Heart left ventricle (tissue), 16 donors: ENCODE results near the gene EIF3I. TPM values are rescaled to one million over a fixed set of nuclear protein-coding genes. Genes with fewer than 3 reads are reported as not detected.
"Not testable (repeated sequence)": the region's sequence is repeated elsewhere in the genome, so short reads cannot be mapped to it uniquely, and the experiment has no call there.

ENCODE experiments used
- ATAC-seq, 4 donors: fragments of 200-7000 bp; cut with Tn5 transposase; one replicate each; pipeline ENCODE4 v1.9.1; 2020 to 2022; ENCODE audit warnings: moderate library complexity in 4 of 4, mild to moderate bottlenecking in 3 of 4, moderate number of reproducible peaks in 1 of 4
- DNase-seq, 5 donors: peaks; one replicate each; pipeline ENCODE4 v3.0.0-alpha.2; 2020
- H3K27ac ChIP-seq, 12 donors: fragments of 200-600 bp; sonication (generic) in 4 of 12; one replicate each; pipeline versions ENCODE4 v1.5.0 to v1.8.0; 2016 to 2022; ENCODE audit warnings: mild to moderate bottlenecking in 2 of 12
- H3K27me3 ChIP-seq, 9 donors: fragments of 200-600 bp; sonication (generic) in 2 of 9; one replicate each; pipeline versions ENCODE4 v1.5.1 to v1.8.0; 2016 to 2022; ENCODE audit warnings: mild to moderate bottlenecking in 3 of 9
- H3K36me3 ChIP-seq, 9 donors: fragments of 200-600 bp; sonication (generic) in 2 of 9; one replicate each; pipeline versions ENCODE4 v1.5.0 to v1.8.0; 2018 to 2022; ENCODE audit warnings: mild to moderate bottlenecking in 2 of 9
- H3K4me1 ChIP-seq, 12 donors: fragments of 200-600 bp; sonication (generic) in 4 of 12; one replicate each; pipeline versions ENCODE4 v1.5.0 to v1.8.0; 2016 to 2022; ENCODE audit warnings: mild to moderate bottlenecking in 3 of 12
- H3K4me3 ChIP-seq, 12 donors: fragments of 200-600 bp; sonication (generic) in 4 of 12; one replicate each; pipeline versions ENCODE4 v1.5.0 to v1.8.0; 2017 to 2022; ENCODE audit warnings: mild to moderate bottlenecking in 9 of 12, moderate library complexity in 4 of 12
- H3K9me3 ChIP-seq, 12 donors: fragments of 200-600 bp; sonication (generic) in 4 of 12; one replicate each; pipeline versions ENCODE4 v1.5.0 to v1.8.0; 2016 to 2022; ENCODE audit warnings: mild to moderate bottlenecking in 1 of 12
- POLR2A ChIP-seq, 2 donors: fragments of 450-650 bp; IDR thresholded peaks; one replicate each; pipeline ENCODE4 v1.6.1; 2017; ENCODE audit warnings: antibody characterized with exemption in 2 of 2, mild to moderate bottlenecking in 2 of 2, moderate library complexity in 2 of 2
- WGBS, 4 donors: extraction: QIAGEN DNeasy Blood & Tissue Kit in 2 of 4; methylation state at CpG; one replicate each; pipeline versions ENCODE4 v1.1.5 to v1.1.7; 2013 to 2018; 5-methylcytosine and 5-hydroxymethylcytosine counted together
- intact Hi-C, 10 donors: fragments of 100-400 bp; cut with DNase I; formaldehyde crosslinking; loops; one replicate each; pipeline versions ENCODE4 v1.11.1 to v1.14.2; 2022
- polyA plus RNA-seq, 2 donors: library from polyadenylated mRNA; stranded (reverse); fragments of 200-250 nt; gene quantifications; one replicate each; pipeline ENCODE4 v1.2.3, GENCODE V29; 2013
- total RNA-seq, 9 donors: library from RNA; depleted of rRNA in 2 of 9; stranded (reverse); fragments of >200 nt in 2 of 9; fragmentation: NEBNext Ultra II Directional in 3 of 9; extraction: Animal tissue kit (Norgen Biotek cat#: 25700) in 3 of 9; gene quantifications; one replicate each; pipeline versions ENCODE4 v1.1.0 to v1.2.4, GENCODE V29; 2016 to 2023
- TF ChIP-seq, protein P1 (sequence below), 12 donors: fragments of 200-600 bp; sonication (generic) in 4 of 12; IDR thresholded peaks; one replicate each; pipeline versions ENCODE4 v1.5.0 to v1.8.0; 2018 to 2022; ENCODE audit warnings: antibody characterized with exemption in 12 of 12, mild to moderate bottlenecking in 5 of 12
- donor health status: ischemic (EF 13 %, LVEDD 7.1; RV severe dilation, severe dysfunction).
- donor health status: healthy with polysubstance abuse.
- donor health status: DM: no; HTN: yes; CAD: no.
- donor health status: DM: no; HTN: no; CAD: no.
- donor health status: ischemic (EF 25% LVEDD 6.9; RV normal size, moderate dysfunction).
- donor health status: ischemic (EF 25% LVEDD 5.7; RV mildly dilated, moderate dysfunction).
- donor health status: healthy.
- donor health status: DM: yes; HTN: yes; CAD: no.
- donor health status: ischemic (EF 35%, LVEDD 5.7; RV mildly dilated, moderate dysfunction).
- donor health status: nonischemic (EF 11% LVEDD 7.7; RV severe dilation, severe dysfunction).
- donor health status: DM: yes; HTN: yes; CAD: no.
- donor health status: PGD.
- donor health status: ischemic (EF 29% LVEDD 5.4; RV normal size, mild dysfunction).
- donor health status: nonischemic (EF 23%, LVEDD 6.1; RV moderate dilation, normal function).

EIF3I gene
- total and polyA plus RNA-seq, 11 donors = 94.8 to 388 (median 122) TPM

DNA sequence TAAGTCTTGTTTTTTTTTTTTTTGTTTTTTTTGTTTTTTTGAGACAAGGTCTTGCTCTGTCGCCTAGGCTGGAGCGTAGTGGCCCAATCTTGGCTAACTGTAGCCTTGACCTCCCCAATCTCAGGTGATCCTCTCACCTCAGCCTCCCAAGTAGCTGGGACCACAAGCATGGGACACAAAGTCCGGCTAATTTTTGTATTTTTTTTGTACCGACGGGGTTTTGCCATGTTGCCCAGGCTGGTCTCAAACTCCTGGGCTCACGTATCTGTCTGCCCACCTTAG, 35.0 kb downstream of the EIF3I start:
- Histone ChIP-seq H3K27me3 (no peaks in the 10 kb centered on the region), H3K36me3 (no peaks in the 10 kb centered on the region), H3K4me1 (peaks cover 0 to 13% (median 7%) of the 10 kb centered on the region in 12 donors), H3K4me3 (no peak overlapping the region), H3K27ac (no peak overlapping the region), H3K9me3 (no peaks in the 10 kb centered on the region)
- DNase-seq (no peak), ATAC-seq (no peak)
- TF ChIP-seq, protein P1, sequence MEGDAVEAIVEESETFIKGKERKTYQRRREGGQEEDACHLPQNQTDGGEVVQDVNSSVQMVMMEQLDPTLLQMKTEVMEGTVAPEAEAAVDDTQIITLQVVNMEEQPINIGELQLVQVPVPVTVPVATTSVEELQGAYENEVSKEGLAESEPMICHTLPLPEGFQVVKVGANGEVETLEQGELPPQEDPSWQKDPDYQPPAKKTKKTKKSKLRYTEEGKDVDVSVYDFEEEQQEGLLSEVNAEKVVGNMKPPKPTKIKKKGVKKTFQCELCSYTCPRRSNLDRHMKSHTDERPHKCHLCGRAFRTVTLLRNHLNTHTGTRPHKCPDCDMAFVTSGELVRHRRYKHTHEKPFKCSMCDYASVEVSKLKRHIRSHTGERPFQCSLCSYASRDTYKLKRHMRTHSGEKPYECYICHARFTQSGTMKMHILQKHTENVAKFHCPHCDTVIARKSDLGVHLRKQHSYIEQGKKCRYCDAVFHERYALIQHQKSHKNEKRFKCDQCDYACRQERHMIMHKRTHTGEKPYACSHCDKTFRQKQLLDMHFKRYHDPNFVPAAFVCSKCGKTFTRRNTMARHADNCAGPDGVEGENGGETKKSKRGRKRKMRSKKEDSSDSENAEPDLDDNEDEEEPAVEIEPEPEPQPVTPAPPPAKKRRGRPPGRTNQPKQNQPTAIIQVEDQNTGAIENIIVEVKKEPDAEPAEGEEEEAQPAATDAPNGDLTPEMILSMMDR (IDR thresholded peaks at IDR 0.05) = no peak
- no peak for TF ChIP-seq POLR2A (IDR thresholded peaks at IDR 0.05)
- 93 to 97% (median 94%) methylated on average over 6 of the region's 6 CpGs for WGBS, 4 donors
- intact Hi-C loops = no loop called here

DNA sequence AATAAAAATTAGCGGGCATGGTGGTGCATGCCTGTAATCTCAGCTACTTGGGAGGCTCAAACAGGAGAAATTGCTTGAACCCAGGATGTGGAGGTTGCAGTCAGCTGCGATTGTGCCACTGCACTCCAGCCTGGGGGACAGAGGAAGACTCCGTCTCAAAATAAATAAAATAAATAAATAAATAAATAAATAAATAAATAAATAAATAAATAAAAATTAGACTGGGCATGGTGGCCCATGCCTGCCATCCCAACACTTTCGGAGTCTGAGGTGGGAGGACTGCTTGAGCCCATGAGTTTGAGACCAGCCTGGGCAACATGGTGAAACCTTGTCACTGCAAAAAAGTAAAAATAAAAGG, 41.0 kb downstream of the EIF3I start:
- DNase-seq, H3K4me3 ChIP-seq, intact Hi-C loops, H3K9me3 ChIP-seq, H3K27ac ChIP-seq, H3K4me1 ChIP-seq, H3K36me3 ChIP-seq, ATAC-seq, H3K27me3 ChIP-seq: not testable (repeated sequence)
- 95 to 99% (median 96%) methylated on average over 4 of the region's 4 CpGs for WGBS, 4 donors

DNA sequence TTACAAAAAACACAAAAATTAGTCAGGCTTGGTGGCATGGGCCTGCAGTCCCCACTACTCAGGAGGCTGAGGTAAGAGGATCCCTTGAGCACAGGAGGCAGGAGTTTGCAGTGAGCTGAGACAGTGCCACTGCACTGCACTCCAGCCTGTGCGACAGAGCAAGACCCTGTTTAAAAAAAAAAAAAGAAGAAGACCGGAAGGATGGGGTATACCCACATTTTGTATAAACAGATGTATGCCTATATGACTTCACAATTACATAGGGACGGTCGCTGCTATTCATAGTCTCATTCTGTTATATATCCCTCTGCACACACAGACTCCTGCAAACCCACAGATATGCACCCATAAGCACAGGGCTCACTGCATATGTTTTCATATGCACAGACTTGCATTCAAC, 41.5 kb downstream of the EIF3I start:
- no peaks in the 10 kb centered on the region for H3K9me3 ChIP-seq
- WGBS, 4 donors = 89 to 94% (median 92%) methylated on average over 4 of the region's 4 CpGs
- TF ChIP-seq, protein P1 (IDR thresholded peaks at IDR 0.05) = no peak
- TF ChIP-seq POLR2A (IDR thresholded peaks at IDR 0.05) = no peak
- H3K27ac ChIP-seq = no peak overlapping the region
- no peaks in the 10 kb centered on the region for H3K27me3 ChIP-seq
- H3K4me3 ChIP-seq = no peak overlapping the region
- no peaks in the 10 kb centered on the region for H3K36me3 ChIP-seq
- intact Hi-C loops = no loop called here
- DNase-seq = no peak
- no peak for ATAC-seq
- peaks cover 0 to 4% (median 0%) of the 10 kb centered on the region in 12 donors for H3K4me1 ChIP-seq

DNA sequence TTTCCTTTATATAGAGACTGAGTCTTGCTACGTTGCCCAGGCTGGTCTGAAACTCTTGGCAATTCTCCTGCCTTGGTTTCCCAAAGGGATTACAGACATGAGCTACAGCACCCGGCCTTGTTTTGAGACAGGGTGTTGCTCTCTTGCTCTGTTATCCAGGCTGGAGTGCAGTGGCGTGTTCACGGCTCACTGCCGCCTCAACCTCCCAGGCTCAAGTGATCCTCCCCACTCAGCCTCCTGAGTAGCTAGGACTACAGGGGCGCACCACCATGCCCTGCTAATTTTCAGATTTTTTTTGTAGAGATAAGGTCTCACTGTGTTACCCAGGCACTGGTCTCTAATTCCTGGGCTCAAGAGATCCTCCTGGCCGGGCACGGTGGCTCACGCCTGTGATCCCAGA, 43.6 kb downstream of the EIF3I start:
- WGBS, 4 donors = 92 to 97% (median 95%) methylated on average over 9 of the region's 9 CpGs
- no peaks in the 10 kb centered on the region for H3K27me3 ChIP-seq
- H3K4me1 ChIP-seq = peaks cover 0 to 4% (median 0%) of the 10 kb centered on the region in 12 donors
- TF ChIP-seq, protein P1 (IDR thresholded peaks at IDR 0.05) = no peak
- TF ChIP-seq POLR2A (IDR thresholded peaks at IDR 0.05) = no peak
- DNase-seq = no peak
- H3K4me3 ChIP-seq = no peak overlapping the region
- no peaks in the 10 kb centered on the region for H3K36me3 ChIP-seq
- H3K27ac ChIP-seq = no peak overlapping the region
- no peak for ATAC-seq
- intact Hi-C loops = no loop called here
- H3K9me3 ChIP-seq = no peaks in the 10 kb centered on the region

DNA sequence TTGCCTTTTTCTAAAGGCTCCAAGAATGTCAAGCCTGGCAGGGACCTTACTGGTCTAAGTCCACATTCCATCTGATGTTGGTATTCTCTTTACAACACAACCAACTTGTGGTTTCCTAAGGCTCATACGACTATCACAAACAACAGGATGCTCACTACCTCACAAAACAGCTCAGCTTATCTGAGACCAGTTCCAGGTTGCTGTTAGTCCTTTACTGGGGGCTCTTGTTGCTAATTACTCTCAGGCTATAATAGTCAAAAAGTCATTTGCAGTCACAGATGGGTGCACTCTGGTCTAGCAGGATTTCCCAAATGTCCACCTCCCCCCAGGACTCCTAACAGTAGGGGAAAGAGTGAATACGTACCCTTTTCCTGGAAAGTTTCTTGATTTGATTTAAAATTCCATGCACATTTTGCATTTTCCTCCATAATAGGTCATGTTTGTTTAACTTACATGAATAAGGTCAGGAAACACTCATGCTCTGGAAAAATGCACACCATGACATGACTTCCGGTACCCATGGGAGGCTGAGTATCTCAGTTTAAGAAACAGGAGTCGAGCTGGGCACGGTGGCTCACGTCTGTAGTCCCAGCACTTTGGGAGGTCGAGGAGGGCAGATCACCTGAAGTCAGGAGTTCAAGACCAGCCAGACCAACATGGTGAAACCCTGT, 44.8 kb downstream of the EIF3I start:
- Histone ChIP-seq H3K27ac (no peak overlapping the region), H3K36me3 (no peaks in the 10 kb centered on the region), H3K9me3 (no peaks in the 10 kb centered on the region), H3K27me3 (no peaks in the 10 kb centered on the region), H3K4me1 (peaks cover 0 to 4% (median 0%) of the 10 kb centered on the region in 12 donors), H3K4me3 (no peak overlapping the region)
- DNase-seq (no peak), ATAC-seq (no peak)
- intact Hi-C loops = no loop called here
- WGBS, 4 donors = 59 to 71% (median 61%) methylated on average over 7 of the region's 7 CpGs
- TF ChIP-seq, protein P1 (IDR thresholded peaks at IDR 0.05) = no peak
- no peak for TF ChIP-seq POLR2A (IDR thresholded peaks at IDR 0.05)
